ENCODE results near the gene CTBP2.

GRCh38 chr10:124953421-124953820, 206.9 kb downstream of the CTBP2 start:
- no peak for TF ChIP-seq CTCF (conservative IDR thresholded peaks at IDR 0.05)
- TF ChIP-seq ZFX (IDR thresholded peaks at IDR 0.05): no peak

Data from C4-2B (cell line).